Activated B cell treated with CpG ODN at 0.5 μM for 24 hours (primary cell): Measurements from ENCODE around the gene ROR1. TPM values are rescaled to one million over a fixed set of nuclear protein-coding genes. Genes with fewer than 3 reads are reported as not detected.

ENCODE experiments used
- ATAC-seq: fragments of 200-7000 bp; cut with Tn5 transposase; one replicate; pipeline ENCODE4 v1.10.0; 2021; ENCODE audit warnings: low read depth, mild to moderate bottlenecking, moderate library complexity
- CTCF ChIA-PET: fragments of 350-600 bp; sonication (Branson Sonifier 250); formaldehyde crosslinking; loops from one replicate; lab custom pipeline; 2021; ENCODE audit warnings: antibody characterized with exemption; lab: Charles Lee
- POLR2A ChIA-PET: fragments of 350-600 bp; sonication (Branson Sonifier 250); formaldehyde crosslinking; loops from one replicate; lab custom pipeline; 2021; ENCODE audit warnings: antibody characterized with exemption; lab: Charles Lee
- DNase-seq: peaks from one replicate; pipeline ENCODE4 v3.0.0; 2022
- H3K27ac Mint-ChIP-seq: one replicate; pipeline ENCODE4 v1.8.0; 2020; ENCODE audit warnings: mixed read lengths
- H3K27me3 Mint-ChIP-seq: one replicate; pipeline ENCODE4 v1.8.0; 2021; ENCODE audit warnings: mixed read lengths
- H3K36me3 Mint-ChIP-seq: one replicate; pipeline ENCODE4 v1.8.0; 2021; ENCODE audit warnings: low read depth, mixed read lengths
- H3K4me1 Mint-ChIP-seq: one replicate; pipeline ENCODE4 v1.8.0; 2021; ENCODE audit warnings: mixed read lengths
- H3K4me3 Mint-ChIP-seq: one replicate; pipeline ENCODE4 v1.8.0; 2020; ENCODE audit warnings: mild to moderate bottlenecking, mixed read lengths
- H3K9me3 Mint-ChIP-seq: one replicate; pipeline ENCODE4 v1.8.0; 2020; ENCODE audit warnings: mixed read lengths
- CTCF ChIP-seq: fragments of 200-600 bp; IDR thresholded peaks from one replicate; pipeline ENCODE4 v1.8.0; 2022; ENCODE audit warnings: antibody characterized with exemption, mild to moderate bottlenecking
- intact Hi-C: fragments of 100-400 bp; cut with micrococcal nuclease; formaldehyde crosslinking; loops from one replicate; pipeline ENCODE4 v1.15.1; 2024
- total RNA-seq: library from RNA; stranded (reverse); gene quantifications from 2 replicates; pipeline ENCODE4 v1.2.3, GENCODE V29; 2022

The ROR1 gene
- total RNA-seq, 1 donor from 2014 or later = 2.2 TPM

GRCh38 chr1:63931468-63931867 is 157.7 kb downstream of the ROR1 start:
- no peak for TF ChIP-seq CTCF
- ChIA-PET CTCF (no interaction called here), POLR2A (no interaction called here)
- intact Hi-C loops = no loop called here
- Mint-ChIP-seq H3K36me3 (no peaks in the 10 kb centered on the region), H3K27ac (no peak overlapping the region), H3K4me3 (no peak overlapping the region), H3K4me1 (no peaks in the 10 kb centered on the region), H3K27me3 (no peaks in the 10 kb centered on the region), H3K9me3 (no peaks in the 10 kb centered on the region)
- ATAC-seq (no peak), DNase-seq (no peak)

GRCh38 chr1:63934697-63935096 is 160.9 kb downstream of the ROR1 start:
- DNase-seq (no peak), ATAC-seq (no peak)
- CTCF ChIA-PET = interaction anchor here (1.3 kb wide), 1 partner anchor 203 kb away, joined by 4 read pairs; no protein-coding TSS in a partner anchor
- TF ChIP-seq CTCF = no peak
- Mint-ChIP-seq H3K9me3 (no peaks in the 10 kb centered on the region), H3K27me3 (no peaks in the 10 kb centered on the region), H3K36me3 (no peaks in the 10 kb centered on the region), H3K27ac (no peak overlapping the region), H3K4me3 (no peak overlapping the region), H3K4me1 (peaks cover 3% of the 10 kb centered on the region)
- intact Hi-C loops = no loop called here
- POLR2A ChIA-PET = no interaction called here

GRCh38 chr1:63935143-63935542 is 161.3 kb downstream of the ROR1 start:
- Mint-ChIP-seq H3K36me3 (no peaks in the 10 kb centered on the region), H3K4me1 (peaks cover 3% of the 10 kb centered on the region), H3K27ac (no peak overlapping the region), H3K9me3 (no peaks in the 10 kb centered on the region), H3K27me3 (no peaks in the 10 kb centered on the region), H3K4me3 (no peak overlapping the region)
- POLR2A ChIA-PET = no interaction called here
- no peak for TF ChIP-seq CTCF
- DNase-seq (no peak), ATAC-seq (no peak)
- CTCF ChIA-PET = interaction anchor here (1.3 kb wide), 1 partner anchor 202 kb away, joined by 4 read pairs; no protein-coding TSS in a partner anchor
- intact Hi-C loops = no loop called here

- no peak for TF ChIP-seq CTCF
- ChIA-PET CTCF (interaction anchor here (1.3 kb wide), 1 partner anchor 202 kb away, joined by 4 read pairs; no protein-coding TSS in a partner anchor), POLR2A (no interaction called here)
- Mint-ChIP-seq H3K4me1 (peaks cover 3% of the 10 kb centered on the region), H3K36me3 (no peaks in the 10 kb centered on the region), H3K27ac (no peak overlapping the region), H3K9me3 (no peaks in the 10 kb centered on the region), H3K4me3 (no peak overlapping the region), H3K27me3 (no peaks in the 10 kb centered on the region)
- intact Hi-C loops = no loop called here
- ATAC-seq (no peak), DNase-seq (no peak)
These were observed 161.7 kb downstream of the ROR1 start for GRCh38 chr1:63935553-63935952.

- Mint-ChIP-seq H3K27me3 (no peaks in the 10 kb centered on the region), H3K4me1 (peaks cover 3% of the 10 kb centered on the region), H3K36me3 (no peaks in the 10 kb centered on the region), H3K9me3 (no peaks in the 10 kb centered on the region), H3K4me3 (no peak overlapping the region), H3K27ac (no peak overlapping the region)
- ChIA-PET CTCF (no interaction called here), POLR2A (no interaction called here)
- DNase-seq (no peak), ATAC-seq (no peak)
- intact Hi-C loops = no loop called here
- no peak for TF ChIP-seq CTCF
These were observed 162.5 kb downstream of the ROR1 start for GRCh38 chr1:63936276-63936675.
